Measurements from ENCODE around the gene VDAC1. TPM values are rescaled to one million over a fixed set of nuclear protein-coding genes. Genes with fewer than 3 reads are reported as not detected.

VDAC1 gene
- total and polyA plus RNA-seq, 4 experiments from 2014 or later = 45.1 to 103 (median 73.3) TPM

DNA sequence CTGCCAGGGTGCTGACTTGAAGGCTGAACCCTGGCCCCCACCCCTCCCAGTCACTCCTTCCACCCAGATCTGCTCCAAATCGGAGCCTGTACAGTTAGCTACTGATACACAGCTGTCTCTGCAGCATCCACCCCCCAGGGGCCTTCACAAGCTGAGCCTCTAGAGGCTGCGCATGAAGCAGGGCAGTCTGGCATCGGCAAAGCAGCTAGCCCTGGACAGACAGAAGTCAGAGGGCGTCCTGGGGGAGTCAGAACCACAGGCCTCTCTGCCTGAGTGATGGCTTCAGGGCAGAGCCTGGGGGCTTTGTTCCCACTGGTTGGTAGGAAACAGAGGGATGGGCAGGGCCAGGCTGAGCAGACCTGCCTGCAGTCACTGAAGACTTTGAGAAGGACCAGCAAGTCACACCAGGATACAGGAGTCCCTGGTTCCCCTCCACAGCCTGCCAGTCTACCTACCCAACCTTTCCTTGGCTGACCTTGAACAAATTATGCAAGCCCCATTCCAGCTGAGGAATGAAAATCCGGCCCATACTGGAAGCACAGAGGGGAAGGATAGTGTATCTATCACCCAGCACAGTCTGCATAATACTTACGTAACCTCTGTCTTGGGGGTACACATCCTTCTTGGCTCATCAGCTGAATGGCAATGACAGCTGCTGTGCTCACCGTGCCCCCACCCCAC is 8.8 kb downstream of the VDAC1 start:
- no peak overlapping the region for H3K4me3 Mint-ChIP-seq
- H3K4me1 Mint-ChIP-seq = peaks cover 43 to 75% (median 59%) of the 10 kb centered on the region in 4 donors
- ChIA-PET POLR2A (ENCODE audit: partially characterized antibody) (interaction anchor here (3.3 kb wide), 1 partner anchor 9 kb away, joined by 22 read pairs; the partner anchor contains the start of gene VDAC1), CTCF (ENCODE audit: partially characterized antibody) (interaction anchor here (0.9 to 9.0 kb wide), 6 partner anchors 8 to 156 kb away, joined by 3 to 87 read pairs (median 3); partner anchors contain the start of gene VDAC1)
- H3K27ac Mint-ChIP-seq = no peak overlapping the region
- H3K27me3 Mint-ChIP-seq = no peaks in the 10 kb centered on the region
- intact Hi-C loops (cut with micrococcal nuclease) = no loop called here
- Histone ChIP-seq H3K4me3 (ENCODE audit: low read length in 2 of 2) (no peak overlapping the region), H3K27ac (ENCODE audit: low read depth, low read length) (no peak overlapping the region), H3K27me3 (ENCODE audit: insufficient read depth, low read length) (no peaks in the 10 kb centered on the region), H3K4me1 (ENCODE audit: insufficient read depth, low read length) (peaks cover 50% of the 10 kb centered on the region), H3K36me3 (ENCODE audit: insufficient read depth, low read length) (peaks cover 6% of the 10 kb centered on the region), H3K9me3 (ENCODE audit: control insufficient read depth in 1 of 2, low read length in 2 of 2) (no peaks in the 10 kb centered on the region)
- no peaks in the 10 kb centered on the region for H3K9me3 Mint-ChIP-seq
- no peak for DNase-seq
- H3K36me3 Mint-ChIP-seq = peaks cover 1 to 19% of the 10 kb centered on the region in 2 donors

DNA sequence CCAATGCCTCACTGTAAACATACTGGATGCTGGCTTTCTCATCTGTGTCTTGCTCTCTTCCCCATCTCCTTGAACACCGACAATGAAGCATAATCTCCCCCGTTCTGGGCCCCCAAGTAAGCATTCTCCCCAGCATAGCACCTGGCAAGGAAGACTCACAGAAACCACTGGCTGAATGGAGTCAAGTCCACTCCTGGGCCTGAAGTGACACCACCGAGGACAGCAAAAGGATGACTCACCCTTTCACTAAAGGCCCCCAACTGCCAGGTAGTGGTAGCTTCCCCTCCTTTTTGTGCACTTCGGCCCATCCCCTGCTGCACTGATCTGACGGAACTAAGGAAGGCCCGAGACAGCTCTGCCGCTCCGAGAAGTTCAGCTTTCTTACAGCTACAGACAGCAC is 9.4 kb downstream of the VDAC1 start:
- intact Hi-C loops (cut with micrococcal nuclease) = no loop called here
- POLR2A ChIA-PET (ENCODE audit: partially characterized antibody) = interaction anchor here (3.3 kb wide), 1 partner anchor 10 kb away, joined by 22 read pairs; the partner anchor contains the start of gene VDAC1
- no peak overlapping the region for H3K27ac ChIP-seq (ENCODE audit: low read depth, low read length)
- H3K9me3 Mint-ChIP-seq = no peaks in the 10 kb centered on the region
- H3K9me3 ChIP-seq (ENCODE audit: control insufficient read depth in 1 of 2, low read length in 2 of 2) = no peaks in the 10 kb centered on the region
- H3K4me3 ChIP-seq (ENCODE audit: low read length in 2 of 2) = no peak overlapping the region
- CTCF ChIA-PET (ENCODE audit: partially characterized antibody) = interaction anchor here (0.9 to 9.0 kb wide), 3 partner anchors 9 to 25 kb away, joined by 3 to 87 read pairs (median 6); partner anchors contain the start of gene VDAC1
- H3K27ac Mint-ChIP-seq = peak overlapping the region in 6 of 7 donors; percentile 42 to 87 (median 56)
- peaks cover 40 to 70% (median 54%) of the 10 kb centered on the region in 4 donors for H3K4me1 Mint-ChIP-seq
- no peaks in the 10 kb centered on the region for H3K27me3 Mint-ChIP-seq
- H3K27me3 ChIP-seq (ENCODE audit: insufficient read depth, low read length) = no peaks in the 10 kb centered on the region
- peaks cover 44% of the 10 kb centered on the region for H3K4me1 ChIP-seq (ENCODE audit: insufficient read depth, low read length)
- peaks cover 10% of the 10 kb centered on the region for H3K36me3 ChIP-seq (ENCODE audit: insufficient read depth, low read length)
- DNase-seq = no peak
- peaks cover 8 to 22% of the 10 kb centered on the region in 2 donors for H3K36me3 Mint-ChIP-seq
- peak overlapping the region in 1 of 8 donors; percentile 10 for H3K4me3 Mint-ChIP-seq

DNA sequence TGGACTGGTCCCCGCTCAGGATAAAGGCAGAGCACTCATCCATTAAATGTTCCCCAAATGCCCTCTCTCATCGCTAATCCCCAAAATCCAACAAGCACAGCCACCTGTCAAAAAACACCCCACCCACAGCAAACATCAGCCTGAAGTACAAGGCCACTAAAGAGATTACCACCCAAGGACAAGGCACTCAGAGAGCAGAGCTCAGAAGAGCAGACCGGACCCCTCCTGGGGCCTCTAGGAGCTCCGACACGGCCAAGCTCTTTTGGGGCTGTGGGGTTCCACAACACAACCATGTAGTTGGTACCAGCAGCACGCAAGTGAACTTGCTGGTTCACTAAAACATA is 9.8 kb downstream of the VDAC1 start:
- ChIA-PET POLR2A (ENCODE audit: partially characterized antibody) (interaction anchor here (3.3 kb wide), 1 partner anchor 10 kb away, joined by 22 read pairs; the partner anchor contains the start of gene VDAC1), CTCF (ENCODE audit: partially characterized antibody) (interaction anchor here (0.9 to 9.0 kb wide), 2 partner anchors 13 to 24 kb away, joined by 3 to 87 read pairs; no protein-coding TSS in a partner anchor)
- Histone ChIP-seq H3K9me3 (ENCODE audit: control insufficient read depth in 1 of 2, low read length in 2 of 2) (no peaks in the 10 kb centered on the region), H3K36me3 (ENCODE audit: insufficient read depth, low read length) (peaks cover 14% of the 10 kb centered on the region), H3K4me3 (ENCODE audit: low read length in 2 of 2) (no peak overlapping the region), H3K27ac (ENCODE audit: low read depth, low read length) (no peak overlapping the region), H3K27me3 (ENCODE audit: insufficient read depth, low read length) (no peaks in the 10 kb centered on the region), H3K4me1 (ENCODE audit: insufficient read depth, low read length) (peaks cover 40% of the 10 kb centered on the region)
- Mint-ChIP-seq H3K4me1 (peaks cover 37 to 67% (median 52%) of the 10 kb centered on the region in 4 donors), H3K27me3 (no peaks in the 10 kb centered on the region), H3K27ac (peak overlapping the region in 5 of 7 donors; percentile 49 to 87 (median 65)), H3K9me3 (no peaks in the 10 kb centered on the region), H3K4me3 (peak overlapping the region in 1 of 8 donors; percentile 39), H3K36me3 (peaks cover 10 to 26% of the 10 kb centered on the region in 2 donors)
- no peak for DNase-seq
- intact Hi-C loops (cut with micrococcal nuclease) = no loop called here

DNA sequence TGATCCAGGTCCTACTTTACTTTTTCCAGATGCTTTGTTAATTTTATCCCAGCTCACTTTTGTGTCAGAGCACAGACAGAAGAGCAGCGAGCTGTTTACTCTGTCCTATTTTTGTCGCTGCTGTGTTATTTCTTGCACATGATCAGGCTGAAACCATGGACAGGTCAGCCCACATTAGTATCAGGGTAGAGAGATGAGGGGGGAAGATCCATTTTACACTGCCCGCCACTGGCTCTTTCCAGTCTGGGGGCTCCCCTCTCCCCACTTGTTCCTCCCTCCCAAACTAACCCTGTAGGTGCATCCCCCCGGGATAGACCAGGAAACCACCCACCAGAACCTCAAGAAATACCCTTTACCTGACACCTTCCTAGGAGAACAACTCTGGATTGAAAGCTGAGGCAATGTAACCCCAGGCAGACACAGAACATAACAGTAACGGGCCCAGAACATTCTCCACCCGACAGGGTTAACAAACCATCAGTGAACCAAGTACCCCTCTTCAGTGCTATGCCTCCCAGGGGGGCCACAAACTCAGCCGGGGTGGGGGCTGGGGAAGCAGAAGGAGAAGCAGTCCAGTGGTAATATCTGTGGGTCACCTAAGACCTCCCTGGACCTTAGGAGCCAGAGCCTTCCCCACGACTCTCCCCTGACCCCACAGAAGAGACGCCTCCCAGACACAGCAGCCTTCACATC is 10.3 kb downstream of the VDAC1 start:
- H3K27me3 ChIP-seq (ENCODE audit: insufficient read depth, low read length) = no peaks in the 10 kb centered on the region
- Mint-ChIP-seq H3K27ac (peak overlapping the region in 5 of 7 donors; percentile 48 to 77 (median 65)), H3K4me3 (peak overlapping the region in 1 of 8 donors; percentile 39), H3K4me1 (peaks cover 32 to 61% (median 48%) of the 10 kb centered on the region in 4 donors), H3K27me3 (no peaks in the 10 kb centered on the region), H3K9me3 (no peaks in the 10 kb centered on the region), H3K36me3 (peaks cover 10 to 28% of the 10 kb centered on the region in 2 donors)
- no peak overlapping the region for H3K4me3 ChIP-seq (ENCODE audit: low read length in 2 of 2)
- H3K36me3 ChIP-seq (ENCODE audit: insufficient read depth, low read length) = peaks cover 16% of the 10 kb centered on the region
- POLR2A ChIA-PET (ENCODE audit: partially characterized antibody) = interaction anchor here (3.3 kb wide), 1 partner anchor 11 kb away, joined by 22 read pairs; the partner anchor contains the start of gene VDAC1
- H3K4me1 ChIP-seq (ENCODE audit: insufficient read depth, low read length) = peaks cover 35% of the 10 kb centered on the region
- no peak for DNase-seq
- H3K27ac ChIP-seq (ENCODE audit: low read depth, low read length) = no peak overlapping the region
- intact Hi-C loops (cut with micrococcal nuclease) = no loop called here
- no peaks in the 10 kb centered on the region for H3K9me3 ChIP-seq (ENCODE audit: control insufficient read depth in 1 of 2, low read length in 2 of 2)
- CTCF ChIA-PET (ENCODE audit: partially characterized antibody) = interaction anchor here (9.0 kb wide), 1 partner anchor 13 kb away, joined by 87 read pairs; no protein-coding TSS in a partner anchor

DNA sequence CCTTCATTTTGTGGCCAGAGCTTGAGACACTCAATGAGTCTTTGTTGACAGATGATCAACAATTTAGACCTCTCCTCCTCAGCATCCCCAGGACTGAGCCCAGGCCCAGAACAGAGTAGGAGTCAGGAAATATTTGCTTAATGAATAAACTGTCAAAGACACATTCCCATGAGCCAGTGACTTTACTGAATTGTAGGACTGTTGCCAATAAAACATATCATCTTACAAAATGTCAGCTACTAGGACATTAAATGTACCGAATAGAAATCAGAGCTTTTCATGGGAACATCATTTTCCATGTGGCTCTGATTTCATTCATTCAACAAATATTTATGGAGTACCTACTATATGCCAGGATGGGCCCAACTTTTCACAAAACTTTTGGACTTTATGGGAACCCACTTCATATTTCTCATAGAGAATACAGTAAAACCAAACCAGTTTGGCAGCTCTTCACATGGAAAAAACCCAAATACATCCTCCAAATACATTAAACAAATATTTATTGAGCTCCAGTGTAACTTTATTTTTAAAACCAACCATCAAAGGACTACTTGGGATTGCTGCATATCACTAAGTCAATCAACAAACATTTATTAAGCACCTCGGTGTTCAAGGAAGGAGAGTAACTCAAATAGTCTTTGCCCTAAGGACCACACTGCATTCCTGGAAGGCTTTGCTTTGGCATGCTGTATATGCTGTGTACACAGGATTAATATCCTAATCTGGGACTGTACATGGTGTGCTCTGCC is 11.4 kb downstream of the VDAC1 start:
- no peak overlapping the region for H3K27ac ChIP-seq (ENCODE audit: low read depth, low read length)
- intact Hi-C loops (cut with micrococcal nuclease) = no loop called here
- no peak for DNase-seq
- Mint-ChIP-seq H3K4me1 (peaks cover 28 to 52% (median 42%) of the 10 kb centered on the region in 4 donors), H3K27me3 (no peaks in the 10 kb centered on the region), H3K27ac (peak overlapping the region in 4 of 7 donors; percentile 42 to 79 (median 45)), H3K36me3 (peaks cover 15 to 34% of the 10 kb centered on the region in 2 donors), H3K9me3 (no peaks in the 10 kb centered on the region), H3K4me3 (peak overlapping the region in 1 of 8 donors; percentile 23)
- H3K36me3 ChIP-seq (ENCODE audit: insufficient read depth, low read length) = peaks cover 22% of the 10 kb centered on the region
- CTCF ChIA-PET (ENCODE audit: partially characterized antibody) = interaction anchor here (1.1 to 9.0 kb wide), 4 partner anchors 8 to 19 kb away, joined by 3 to 87 read pairs (median 4); no protein-coding TSS in a partner anchor
- H3K4me1 ChIP-seq (ENCODE audit: insufficient read depth, low read length) = peaks cover 32% of the 10 kb centered on the region
- H3K27me3 ChIP-seq (ENCODE audit: insufficient read depth, low read length) = no peaks in the 10 kb centered on the region
- no peaks in the 10 kb centered on the region for H3K9me3 ChIP-seq (ENCODE audit: control insufficient read depth in 1 of 2, low read length in 2 of 2)
- H3K4me3 ChIP-seq (ENCODE audit: low read length in 2 of 2) = no peak overlapping the region
- POLR2A ChIA-PET (ENCODE audit: partially characterized antibody) = interaction anchor here (1.5 to 3.3 kb wide), 2 partner anchors 10 to 12 kb away, joined by 7 to 22 read pairs; partner anchors contain the start of gene VDAC1

DNA sequence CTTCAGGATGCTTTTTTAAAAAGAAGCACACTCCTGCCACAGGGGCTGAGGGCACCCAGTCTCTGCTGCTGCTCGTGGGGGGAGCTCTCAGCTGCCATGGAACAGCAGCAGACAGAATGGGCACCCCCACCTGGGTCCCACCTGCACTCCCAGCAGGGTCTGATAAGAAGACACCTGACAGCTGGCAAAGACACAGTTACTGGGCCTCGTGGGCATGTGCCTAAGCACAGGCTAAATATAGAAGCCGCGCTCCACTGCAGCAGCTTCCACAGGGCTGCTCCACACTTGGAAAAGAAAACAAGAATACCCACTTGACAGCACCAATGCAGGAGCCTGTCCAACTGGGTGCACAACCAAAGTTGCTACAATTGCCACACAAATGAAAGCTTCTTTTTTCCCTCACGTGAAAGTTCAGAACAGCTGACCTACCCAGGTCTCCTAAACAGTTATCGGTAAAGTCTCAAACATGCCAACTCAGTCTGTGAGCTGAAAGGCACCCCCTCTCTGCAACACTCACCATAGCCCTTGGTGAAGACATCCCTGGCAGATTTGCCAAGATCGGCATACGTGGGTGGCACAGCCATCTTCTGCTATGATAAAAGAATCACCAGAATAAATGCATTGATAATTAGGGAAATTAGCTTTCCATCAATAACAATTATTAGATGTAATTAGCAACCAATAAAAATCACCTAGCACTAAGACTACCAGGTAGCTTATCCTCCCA is 12.2 kb downstream of the VDAC1 start:
- intact Hi-C loops (cut with micrococcal nuclease) = no loop called here

More for the DNA sequence above, 12.2 kb downstream of the VDAC1 start:
- H3K4me3 Mint-ChIP-seq = no peak overlapping the region
- no peaks in the 10 kb centered on the region for H3K9me3 Mint-ChIP-seq
- Histone ChIP-seq H3K27me3 (ENCODE audit: insufficient read depth, low read length) (no peaks in the 10 kb centered on the region), H3K4me3 (ENCODE audit: low read length in 2 of 2) (no peak overlapping the region), H3K36me3 (ENCODE audit: insufficient read depth, low read length) (peaks cover 22% of the 10 kb centered on the region), H3K27ac (ENCODE audit: low read depth, low read length) (no peak overlapping the region), H3K4me1 (ENCODE audit: insufficient read depth, low read length) (peaks cover 32% of the 10 kb centered on the region), H3K9me3 (ENCODE audit: control insufficient read depth in 1 of 2, low read length in 2 of 2) (no peaks in the 10 kb centered on the region)
- ChIA-PET CTCF (ENCODE audit: partially characterized antibody) (interaction anchor here (1.1 to 9.0 kb wide), 4 partner anchors 9 to 18 kb away, joined by 3 to 87 read pairs (median 4); no protein-coding TSS in a partner anchor), POLR2A (ENCODE audit: partially characterized antibody) (interaction anchor here (1.5 kb wide), 1 partner anchor 11 kb away, joined by 7 read pairs; the partner anchor contains the start of gene VDAC1)
- H3K4me1 Mint-ChIP-seq = peaks cover 27 to 47% (median 37%) of the 10 kb centered on the region in 4 donors
- no peak for DNase-seq
- peaks cover 19 to 38% of the 10 kb centered on the region in 2 donors for H3K36me3 Mint-ChIP-seq
- no peaks in the 10 kb centered on the region for H3K27me3 Mint-ChIP-seq
- peak overlapping the region in 3 of 7 donors; percentile 46 to 74 (median 57) for H3K27ac Mint-ChIP-seq

Data from CD4-positive, alpha-beta memory T cell (primary cell).